ENCODE data around the gene FBXO21. TPM values are rescaled to one million over a fixed set of nuclear protein-coding genes. Genes with fewer than 3 reads are reported as not detected.

Gene FBXO21
- total RNA-seq (2014; rRNA removed; shearing (Covaris generic)): 60.8 and 94.5 TPM in 2 replicates
- 34.4 and 42.2 TPM in 2 replicates for total RNA-seq (2022)
- percentile 86 among the genes with signal in this experiment for Bru-seq, nascent RNA
- percentile 77 among the genes with signal in this experiment for BruChase-seq, experiment 1, labeled RNA remaining after a 6-hour chase
- BruChase-seq, experiment 2, labeled RNA remaining after a 2-hour chase: percentile 84 among the genes with signal in this experiment
- long read RNA-seq, full-length matches to known transcripts: 69 of 86 reads
- long read RNA-seq, partial matches to known transcripts: 6 of 86 reads
- long read RNA-seq, other reads (novel, unspliced or antisense): 11 of 86 reads

DNA sequence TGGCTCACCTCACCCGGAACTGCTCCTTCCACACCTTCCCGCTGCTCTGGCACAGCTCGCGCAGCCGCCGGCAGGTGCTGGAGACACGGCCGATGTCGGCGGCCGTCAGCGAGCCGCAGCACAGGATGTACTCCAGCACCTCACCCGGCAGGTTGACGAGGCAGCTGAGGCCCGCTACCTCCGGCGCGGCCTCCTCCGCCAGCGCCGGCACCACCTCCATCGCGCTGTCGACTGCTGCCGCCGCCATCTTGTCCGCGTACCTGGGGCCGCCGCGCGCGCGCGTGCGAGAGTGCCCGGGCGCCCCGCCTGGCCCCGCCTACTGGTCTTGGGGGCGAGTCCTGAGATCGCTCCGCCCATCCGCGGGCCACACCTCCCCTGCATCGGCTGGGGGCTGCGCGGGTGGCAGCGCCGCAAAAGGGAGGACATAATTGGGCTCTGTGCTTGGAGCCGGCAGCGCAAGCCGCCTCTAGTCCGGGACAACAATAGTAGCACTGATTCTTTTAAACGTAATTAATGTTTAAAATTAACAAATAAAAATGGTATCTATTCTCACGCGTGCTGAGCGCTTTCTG is at the start of gene FBXO21:
Gene FBXO21, minus strand, starts transcription at position 261 of the 572 bp plus-strand sequence. Its CDS starts 14 bp downstream, at position 247.
- TF ChIP-seq CTCF (conservative IDR thresholded peaks at IDR 0.05; ENCODE audit: low read length): no peak
- TF ChIP-seq EZH2phosphoT487 (IDR thresholded peaks at IDR 0.05; ENCODE audit: borderline replicate concordance, low read depth, low read length): no peak
- Histone ChIP-seq H3K79me2 (ENCODE audit: insufficient read depth, low read depth, low read length) (peaks cover 25% of the 10 kb centered on the region), H3K9me2 (ENCODE audit: insufficient read depth, low read length) (no peaks in the 10 kb centered on the region), H3K4me3 (ENCODE audit: low read depth, low read length, poor library complexity, severe bottlenecking) (peak within 1 kb of the TSS; percentile 87), H3K9me3 (ENCODE audit: low read length) (0 out of 2 replicates have a peak, but pooled peaks cover 3% of the 10 kb centered on the region), H3K4me1 (ENCODE audit: insufficient read depth, low read length, poor library complexity, severe bottlenecking) (peaks cover 11% of the 10 kb centered on the region), H4K20me1 (ENCODE audit: insufficient read depth, low read length) (peaks cover 9% of the 10 kb centered on the region; the same call in 1 of the 2 replicates), H3K4me2 (ENCODE audit: low read length) (peak within 1 kb of the TSS; percentile 85), H3K27ac (ENCODE audit: low read depth, low read length, poor library complexity, severe bottlenecking) (peak within 1 kb of the TSS; percentile 46), H2AFZ (ENCODE audit: low read length) (peak within 1 kb of the TSS; percentile 69; the same call in 1 of the 2 replicates), H3K36me3 (ENCODE audit: insufficient read depth, low read length) (peaks cover 37% of the 10 kb centered on the region)
- ChIA-PET CTCF (ENCODE audit: unreplicated experiment) (no interaction called here), POLR2A (no interaction called here)
- BruUV-seq (replicated peaks): no TSS peak
- DNase-seq (ENCODE audit: low spot score): peak; percentile 91
- intact Hi-C loops (cut with micrococcal nuclease; ENCODE audit: unreplicated experiment): no loop called here

DNA sequence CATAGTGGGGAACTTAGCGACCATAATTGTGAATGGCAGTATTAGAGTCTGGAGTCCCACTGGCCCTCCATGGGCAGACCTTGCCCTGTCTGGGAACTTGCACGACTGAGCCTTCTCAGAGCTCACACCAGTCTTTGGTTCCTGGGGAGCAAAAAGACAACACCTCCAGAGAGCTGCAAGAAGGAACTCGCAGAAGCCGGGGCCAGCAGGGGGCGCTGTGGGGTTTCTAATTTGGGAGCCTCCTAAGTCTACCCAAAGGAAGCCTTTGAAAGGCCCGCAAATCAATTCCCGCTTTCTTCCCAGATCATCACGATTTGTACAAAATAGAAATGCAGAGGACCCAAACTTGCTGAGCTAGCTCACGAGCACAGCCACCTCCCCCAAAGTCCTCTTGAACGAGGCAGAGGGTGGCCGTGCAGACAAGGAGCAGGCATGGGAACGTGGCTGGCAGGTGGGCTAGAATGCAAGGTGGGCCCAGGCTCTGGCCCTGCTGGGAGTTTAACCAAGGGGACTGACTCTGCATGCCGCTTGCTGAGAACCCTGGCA is 46.3 kb upstream of the FBXO21 start:
- DNase-seq (ENCODE audit: low spot score): peak; percentile 67

More for the DNA sequence above, 46.3 kb upstream of the FBXO21 start:
- Histone ChIP-seq H3K9me2 (ENCODE audit: insufficient read depth, low read length) (no peaks in the 10 kb centered on the region), H3K4me2 (ENCODE audit: low read length) (no peak overlapping the region), H4K20me1 (ENCODE audit: insufficient read depth, low read length) (no peaks in the 10 kb centered on the region), H3K4me3 (ENCODE audit: low read depth, low read length, poor library complexity, severe bottlenecking) (no peak overlapping the region), H3K36me3 (ENCODE audit: insufficient read depth, low read length) (no peaks in the 10 kb centered on the region), H2AFZ (ENCODE audit: low read length) (no peak overlapping the region), H3K4me1 (ENCODE audit: insufficient read depth, low read length, poor library complexity, severe bottlenecking) (no peaks in the 10 kb centered on the region), H3K27ac (ENCODE audit: low read depth, low read length, poor library complexity, severe bottlenecking) (no peak overlapping the region), H3K79me2 (ENCODE audit: insufficient read depth, low read depth, low read length) (no peaks in the 10 kb centered on the region), H3K9me3 (ENCODE audit: low read length) (no peaks in the 10 kb centered on the region)
- ChIA-PET POLR2A (no interaction called here), CTCF (ENCODE audit: unreplicated experiment) (no interaction called here)
- intact Hi-C loops (cut with micrococcal nuclease; ENCODE audit: unreplicated experiment): loop anchor here (10.0 kb wide), 1 partner anchor 348 kb away; no protein-coding TSS in a partner anchor
- no peak for TF ChIP-seq EZH2phosphoT487 (IDR thresholded peaks at IDR 0.05; ENCODE audit: borderline replicate concordance, low read depth, low read length)
- peak; percentile 98 for TF ChIP-seq CTCF (conservative IDR thresholded peaks at IDR 0.05; ENCODE audit: low read length)
- BruUV-seq (replicated peaks): no TSS peak

Data from OCI-LY7 (cell line).